ENCODE data around the gene ARHGEF3.

DNA sequence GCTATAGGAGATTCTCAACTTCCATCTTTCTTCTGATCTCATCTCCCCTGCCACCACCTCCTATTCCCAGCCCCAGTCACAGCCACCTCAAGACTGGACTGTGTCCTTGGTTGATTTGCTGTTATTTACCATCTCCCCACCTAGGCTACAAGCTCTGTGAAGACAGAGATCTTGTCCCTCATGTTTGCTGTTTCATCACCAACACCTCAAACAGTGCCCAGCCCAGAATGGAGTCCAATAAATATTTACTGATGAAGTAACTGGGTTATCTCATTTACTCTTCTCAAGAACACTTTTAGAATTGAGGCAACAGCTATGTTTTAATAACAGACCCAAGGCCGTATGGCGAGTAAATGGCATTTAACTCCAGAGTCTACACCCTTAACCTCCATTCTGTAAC is 29.1 kb upstream of the ARHGEF3 start:
- TF ChIP-seq POLR2AphosphoS5 (IDR thresholded peaks at IDR 0.05; ENCODE audit: insufficient read depth, low read depth, low read length) (no peak), FOS (IDR thresholded peaks at IDR 0.05; ENCODE audit: borderline replicate concordance, insufficient read depth, low read length) (no peak), POLR2A (IDR thresholded peaks at IDR 0.05; ENCODE audit: low read depth, low read length) (no peak), EZH2 (IDR thresholded peaks at IDR 0.05; ENCODE audit: borderline replicate concordance, low read depth, low read length, severe bottlenecking) (no peak), JUN (IDR thresholded peaks at IDR 0.05; ENCODE audit: borderline replicate concordance, insufficient read depth, insufficient read length, low read depth) (no peak), MYC (IDR thresholded peaks at IDR 0.05; ENCODE audit: low read depth, low read length) (no peak)
- TF ChIP-seq, protein P1, sequence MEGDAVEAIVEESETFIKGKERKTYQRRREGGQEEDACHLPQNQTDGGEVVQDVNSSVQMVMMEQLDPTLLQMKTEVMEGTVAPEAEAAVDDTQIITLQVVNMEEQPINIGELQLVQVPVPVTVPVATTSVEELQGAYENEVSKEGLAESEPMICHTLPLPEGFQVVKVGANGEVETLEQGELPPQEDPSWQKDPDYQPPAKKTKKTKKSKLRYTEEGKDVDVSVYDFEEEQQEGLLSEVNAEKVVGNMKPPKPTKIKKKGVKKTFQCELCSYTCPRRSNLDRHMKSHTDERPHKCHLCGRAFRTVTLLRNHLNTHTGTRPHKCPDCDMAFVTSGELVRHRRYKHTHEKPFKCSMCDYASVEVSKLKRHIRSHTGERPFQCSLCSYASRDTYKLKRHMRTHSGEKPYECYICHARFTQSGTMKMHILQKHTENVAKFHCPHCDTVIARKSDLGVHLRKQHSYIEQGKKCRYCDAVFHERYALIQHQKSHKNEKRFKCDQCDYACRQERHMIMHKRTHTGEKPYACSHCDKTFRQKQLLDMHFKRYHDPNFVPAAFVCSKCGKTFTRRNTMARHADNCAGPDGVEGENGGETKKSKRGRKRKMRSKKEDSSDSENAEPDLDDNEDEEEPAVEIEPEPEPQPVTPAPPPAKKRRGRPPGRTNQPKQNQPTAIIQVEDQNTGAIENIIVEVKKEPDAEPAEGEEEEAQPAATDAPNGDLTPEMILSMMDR (IDR thresholded peaks at IDR 0.05; ENCODE audit: extremely low read depth in 1 of 2, insufficient read depth in 1 of 2, low read depth in 1 of 2, low read length in 2 of 2) = no peak
- TF ChIP-seq, protein P2, sequence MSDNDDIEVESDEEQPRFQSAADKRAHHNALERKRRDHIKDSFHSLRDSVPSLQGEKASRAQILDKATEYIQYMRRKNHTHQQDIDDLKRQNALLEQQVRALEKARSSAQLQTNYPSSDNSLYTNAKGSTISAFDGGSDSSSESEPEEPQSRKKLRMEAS (IDR thresholded peaks at IDR 0.05; ENCODE audit: insufficient read depth, insufficient read length) = no peak

All from endothelial cell of umbilical vein (primary cell).